Measurements from ENCODE around the gene SYNGR4.

Gene SYNGR4

DNA sequence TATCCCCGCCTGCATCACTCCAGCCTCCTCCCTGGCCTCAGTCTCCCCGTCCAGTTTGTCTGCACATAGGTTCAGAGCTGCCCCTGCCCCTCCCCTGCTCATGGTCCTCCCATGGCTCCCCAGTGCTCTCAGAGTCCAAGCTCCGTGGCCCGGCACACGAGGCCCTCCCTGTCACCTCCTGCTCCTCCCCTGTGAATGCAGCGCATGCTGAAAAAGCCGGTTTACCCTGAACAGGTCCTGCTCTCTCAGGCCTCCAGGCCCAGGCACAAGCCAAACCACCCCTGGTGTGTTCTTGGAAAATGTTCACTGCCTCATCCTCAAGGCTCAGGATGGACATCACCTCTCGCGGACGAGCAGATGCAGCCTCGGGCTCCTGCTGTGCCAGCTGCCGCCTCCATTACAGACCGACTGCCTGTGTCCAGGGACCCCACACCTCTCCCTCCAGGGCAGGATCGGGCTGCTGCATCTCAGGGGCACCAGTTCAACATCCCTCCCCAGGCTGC is 25.9 kb upstream of the SYNGR4 start:
- TF ChIP-seq, protein P1, sequence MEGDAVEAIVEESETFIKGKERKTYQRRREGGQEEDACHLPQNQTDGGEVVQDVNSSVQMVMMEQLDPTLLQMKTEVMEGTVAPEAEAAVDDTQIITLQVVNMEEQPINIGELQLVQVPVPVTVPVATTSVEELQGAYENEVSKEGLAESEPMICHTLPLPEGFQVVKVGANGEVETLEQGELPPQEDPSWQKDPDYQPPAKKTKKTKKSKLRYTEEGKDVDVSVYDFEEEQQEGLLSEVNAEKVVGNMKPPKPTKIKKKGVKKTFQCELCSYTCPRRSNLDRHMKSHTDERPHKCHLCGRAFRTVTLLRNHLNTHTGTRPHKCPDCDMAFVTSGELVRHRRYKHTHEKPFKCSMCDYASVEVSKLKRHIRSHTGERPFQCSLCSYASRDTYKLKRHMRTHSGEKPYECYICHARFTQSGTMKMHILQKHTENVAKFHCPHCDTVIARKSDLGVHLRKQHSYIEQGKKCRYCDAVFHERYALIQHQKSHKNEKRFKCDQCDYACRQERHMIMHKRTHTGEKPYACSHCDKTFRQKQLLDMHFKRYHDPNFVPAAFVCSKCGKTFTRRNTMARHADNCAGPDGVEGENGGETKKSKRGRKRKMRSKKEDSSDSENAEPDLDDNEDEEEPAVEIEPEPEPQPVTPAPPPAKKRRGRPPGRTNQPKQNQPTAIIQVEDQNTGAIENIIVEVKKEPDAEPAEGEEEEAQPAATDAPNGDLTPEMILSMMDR (IDR thresholded peaks at IDR 0.05; ENCODE audit: borderline replicate concordance, extremely low read depth, low read length, poor library complexity, severe bottlenecking), result no peak
- no peak for TF ChIP-seq EZH2 (IDR thresholded peaks at IDR 0.05; ENCODE audit: borderline replicate concordance, low read depth, low read length, severe bottlenecking)
- peaks cover 24% of the 10 kb centered on the region for H3K36me3 ChIP-seq (ENCODE audit: insufficient read depth, low read length)
- no peak for DNase-seq
- H3K4me3 ChIP-seq (ENCODE audit: low read depth in 1 of 2, low read length in 2 of 2), result no peak overlapping the region
- H3K79me2 ChIP-seq (ENCODE audit: insufficient read depth, low read length), result no peaks in the 10 kb centered on the region
- no peaks in the 10 kb centered on the region for H3K27me3 ChIP-seq (ENCODE audit: insufficient read depth, low read length, poor library complexity)
- no peak for ATAC-seq (ENCODE audit: insufficient read depth, low read depth)
- no peaks in the 10 kb centered on the region for H3K9me3 ChIP-seq (ENCODE audit: insufficient read depth, low read length, severe bottlenecking)
- no peak overlapping the region for H2AFZ ChIP-seq (ENCODE audit: low read depth, low read length)
- H3K27ac ChIP-seq (ENCODE audit: low read length), result no peak overlapping the region
- H3K9ac ChIP-seq (ENCODE audit: low read depth, low read length), result no peak overlapping the region
- no peak overlapping the region for H3K4me2 ChIP-seq (ENCODE audit: insufficient read depth, low read length)
- H4K20me1 ChIP-seq (ENCODE audit: insufficient read depth, low read length), result no peaks in the 10 kb centered on the region
- H3K4me1 ChIP-seq (ENCODE audit: insufficient read depth, low read length), result peaks cover 17% of the 10 kb centered on the region

DNA sequence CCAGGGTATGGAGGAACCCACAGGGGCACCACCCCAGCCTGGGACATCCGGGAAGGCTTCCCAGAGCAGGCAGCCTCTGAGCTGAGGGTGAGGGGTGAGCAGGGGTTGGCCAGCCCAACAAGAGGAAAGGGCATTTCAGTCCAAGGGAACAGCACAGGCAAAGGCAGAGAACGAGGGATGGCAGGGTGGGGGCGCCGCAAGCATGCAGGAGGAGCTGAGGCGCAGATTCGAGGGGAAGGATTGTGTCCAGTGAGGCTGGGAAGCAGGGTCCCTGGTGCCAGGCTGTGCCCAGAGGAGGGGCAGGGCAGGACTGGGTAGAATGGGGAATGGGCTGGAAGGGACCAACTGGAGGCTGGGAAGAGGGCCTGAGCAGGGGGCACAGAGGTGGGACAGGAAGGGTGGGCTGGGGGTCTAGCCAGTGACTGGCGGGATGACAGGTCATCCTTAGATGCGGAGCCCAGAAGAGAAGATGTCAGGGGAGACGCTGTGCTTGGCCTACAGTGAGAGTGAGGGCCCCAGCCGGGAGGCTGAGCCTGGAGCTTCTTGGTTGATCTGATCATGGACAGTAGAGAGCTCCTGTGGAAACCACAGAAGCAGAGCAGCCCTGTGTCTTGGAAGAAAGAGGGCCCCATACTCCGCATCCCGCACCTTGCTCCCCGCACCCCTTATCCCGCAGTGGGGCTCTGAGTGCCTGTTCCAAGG is 25.2 kb upstream of the SYNGR4 start:
- no peak overlapping the region for H3K4me2 ChIP-seq (ENCODE audit: insufficient read depth, low read length)
- H4K20me1 ChIP-seq (ENCODE audit: insufficient read depth, low read length), result no peaks in the 10 kb centered on the region
- peaks cover 27% of the 10 kb centered on the region for H3K36me3 ChIP-seq (ENCODE audit: insufficient read depth, low read length)
- H2AFZ ChIP-seq (ENCODE audit: low read depth, low read length), result no peak overlapping the region
- peaks cover 10% of the 10 kb centered on the region for H3K4me1 ChIP-seq (ENCODE audit: insufficient read depth, low read length)
- TF ChIP-seq EZH2 (IDR thresholded peaks at IDR 0.05; ENCODE audit: borderline replicate concordance, low read depth, low read length, severe bottlenecking), result no peak
- TF ChIP-seq, protein P1 (IDR thresholded peaks at IDR 0.05; ENCODE audit: borderline replicate concordance, extremely low read depth, low read length, poor library complexity, severe bottlenecking), result no peak
- H3K9ac ChIP-seq (ENCODE audit: low read depth, low read length), result no peak overlapping the region
- DNase-seq (no peak), ATAC-seq (ENCODE audit: insufficient read depth, low read depth) (no peak)
- no peak overlapping the region for H3K4me3 ChIP-seq (ENCODE audit: low read depth in 1 of 2, low read length in 2 of 2)
- H3K9me3 ChIP-seq (ENCODE audit: insufficient read depth, low read length, severe bottlenecking), result no peaks in the 10 kb centered on the region
- no peaks in the 10 kb centered on the region for H3K27me3 ChIP-seq (ENCODE audit: insufficient read depth, low read length, poor library complexity)
- H3K79me2 ChIP-seq (ENCODE audit: insufficient read depth, low read length), result no peaks in the 10 kb centered on the region
- H3K27ac ChIP-seq (ENCODE audit: low read length), result no peak overlapping the region

DNA sequence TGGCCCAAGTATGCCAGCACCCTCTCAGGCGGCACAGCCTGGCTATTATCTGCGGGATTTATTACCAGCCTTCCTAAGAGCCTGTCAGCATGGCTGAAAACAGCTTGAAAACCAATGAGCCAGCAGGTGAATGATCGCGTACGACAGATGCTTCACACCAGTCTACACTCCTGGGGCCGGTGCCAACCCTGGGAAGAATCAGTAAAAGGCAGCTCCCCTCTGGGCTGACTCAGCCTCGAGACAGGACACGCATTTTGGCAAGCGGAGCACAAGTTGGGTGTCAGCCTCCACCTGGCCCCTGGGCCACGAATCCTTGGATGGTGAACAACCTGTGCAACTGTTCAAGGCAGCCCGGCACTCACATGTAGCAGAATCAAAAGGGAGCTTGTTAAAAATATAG is 23.2 kb upstream of the SYNGR4 start:
- TF ChIP-seq, protein P1 (IDR thresholded peaks at IDR 0.05; ENCODE audit: borderline replicate concordance, extremely low read depth, low read length, poor library complexity, severe bottlenecking), result no peak
- TF ChIP-seq EZH2 (IDR thresholded peaks at IDR 0.05; ENCODE audit: borderline replicate concordance, low read depth, low read length, severe bottlenecking), result no peak
- Histone ChIP-seq H3K27ac (ENCODE audit: low read length) (no peak overlapping the region), H3K27me3 (ENCODE audit: insufficient read depth, low read length, poor library complexity) (no peaks in the 10 kb centered on the region), H3K4me2 (ENCODE audit: insufficient read depth, low read length) (no peak overlapping the region), H3K4me1 (ENCODE audit: insufficient read depth, low read length) (no peaks in the 10 kb centered on the region), H3K9me3 (ENCODE audit: insufficient read depth, low read length, severe bottlenecking) (no peaks in the 10 kb centered on the region), H2AFZ (ENCODE audit: low read depth, low read length) (no peak overlapping the region), H3K36me3 (ENCODE audit: insufficient read depth, low read length) (peaks cover 27% of the 10 kb centered on the region), H3K4me3 (ENCODE audit: low read depth in 1 of 2, low read length in 2 of 2) (no peak overlapping the region), H3K79me2 (ENCODE audit: insufficient read depth, low read length) (no peaks in the 10 kb centered on the region), H3K9ac (ENCODE audit: low read depth, low read length) (no peak overlapping the region), H4K20me1 (ENCODE audit: insufficient read depth, low read length) (no peaks in the 10 kb centered on the region)
- DNase-seq (no peak), ATAC-seq (ENCODE audit: insufficient read depth, low read depth) (no peak)

All from DND-41 (cell line).